Measurements from ENCODE around the gene UPK1A.

Gene UPK1A

GRCh38 chr19:35712567-35713505, 46.5 kb downstream of the UPK1A start:
- H3K4me3 ChIP-seq (ENCODE audit: low read depth, low read length) = peak overlapping the region; percentile 90
- TF ChIP-seq, protein P1, sequence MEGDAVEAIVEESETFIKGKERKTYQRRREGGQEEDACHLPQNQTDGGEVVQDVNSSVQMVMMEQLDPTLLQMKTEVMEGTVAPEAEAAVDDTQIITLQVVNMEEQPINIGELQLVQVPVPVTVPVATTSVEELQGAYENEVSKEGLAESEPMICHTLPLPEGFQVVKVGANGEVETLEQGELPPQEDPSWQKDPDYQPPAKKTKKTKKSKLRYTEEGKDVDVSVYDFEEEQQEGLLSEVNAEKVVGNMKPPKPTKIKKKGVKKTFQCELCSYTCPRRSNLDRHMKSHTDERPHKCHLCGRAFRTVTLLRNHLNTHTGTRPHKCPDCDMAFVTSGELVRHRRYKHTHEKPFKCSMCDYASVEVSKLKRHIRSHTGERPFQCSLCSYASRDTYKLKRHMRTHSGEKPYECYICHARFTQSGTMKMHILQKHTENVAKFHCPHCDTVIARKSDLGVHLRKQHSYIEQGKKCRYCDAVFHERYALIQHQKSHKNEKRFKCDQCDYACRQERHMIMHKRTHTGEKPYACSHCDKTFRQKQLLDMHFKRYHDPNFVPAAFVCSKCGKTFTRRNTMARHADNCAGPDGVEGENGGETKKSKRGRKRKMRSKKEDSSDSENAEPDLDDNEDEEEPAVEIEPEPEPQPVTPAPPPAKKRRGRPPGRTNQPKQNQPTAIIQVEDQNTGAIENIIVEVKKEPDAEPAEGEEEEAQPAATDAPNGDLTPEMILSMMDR (IDR thresholded peaks at IDR 0.05; ENCODE audit: insufficient read depth, low read depth, low read length, missing control alignments) = no peak
- peak; percentile 89 for DNase-seq (ENCODE audit: low read depth)

GRCh38 chr19:35713506-35713850, 47.2 kb downstream of the UPK1A start:
- TF ChIP-seq, protein P1 (IDR thresholded peaks at IDR 0.05; ENCODE audit: insufficient read depth, low read depth, low read length, missing control alignments) = no peak
- DNase-seq (ENCODE audit: low read depth) = no peak
- H3K4me3 ChIP-seq (ENCODE audit: low read depth, low read length) = peak overlapping the region; percentile 90

DNA sequence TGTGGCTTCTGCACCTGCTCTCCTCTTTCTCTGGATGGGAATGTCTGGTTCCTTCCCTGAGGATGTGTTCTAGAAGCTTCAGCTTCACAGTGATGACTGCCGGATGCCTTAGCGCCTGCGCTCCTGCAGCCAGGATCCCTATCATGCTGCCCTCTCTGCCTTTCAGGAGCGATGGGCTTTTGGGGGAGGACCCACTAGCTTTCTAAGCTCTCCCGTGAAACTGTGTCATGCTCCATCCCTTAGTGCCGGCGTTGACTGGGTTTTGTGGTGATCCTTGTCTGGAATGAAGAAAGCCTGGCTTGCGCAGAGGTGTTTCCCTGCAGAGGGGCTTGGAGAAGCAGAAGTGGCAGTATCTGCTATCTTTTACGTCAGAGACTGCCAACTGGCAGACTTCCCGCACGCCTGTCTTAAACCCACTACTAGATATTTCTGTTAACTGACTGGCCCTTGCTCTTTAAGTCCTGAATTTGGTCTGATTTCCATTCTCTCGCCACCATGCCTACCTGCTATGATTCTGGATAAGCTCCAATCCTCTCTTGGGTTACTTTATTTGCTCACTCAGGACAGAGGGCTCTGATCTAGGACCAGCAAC, 47.7 kb downstream of the UPK1A start:
- peak overlapping the region; percentile 90 for H3K4me3 ChIP-seq (ENCODE audit: low read depth, low read length)
- DNase-seq (ENCODE audit: low read depth) = no peak
- TF ChIP-seq, protein P1 (IDR thresholded peaks at IDR 0.05; ENCODE audit: insufficient read depth, low read depth, low read length, missing control alignments) = no peak

DNA sequence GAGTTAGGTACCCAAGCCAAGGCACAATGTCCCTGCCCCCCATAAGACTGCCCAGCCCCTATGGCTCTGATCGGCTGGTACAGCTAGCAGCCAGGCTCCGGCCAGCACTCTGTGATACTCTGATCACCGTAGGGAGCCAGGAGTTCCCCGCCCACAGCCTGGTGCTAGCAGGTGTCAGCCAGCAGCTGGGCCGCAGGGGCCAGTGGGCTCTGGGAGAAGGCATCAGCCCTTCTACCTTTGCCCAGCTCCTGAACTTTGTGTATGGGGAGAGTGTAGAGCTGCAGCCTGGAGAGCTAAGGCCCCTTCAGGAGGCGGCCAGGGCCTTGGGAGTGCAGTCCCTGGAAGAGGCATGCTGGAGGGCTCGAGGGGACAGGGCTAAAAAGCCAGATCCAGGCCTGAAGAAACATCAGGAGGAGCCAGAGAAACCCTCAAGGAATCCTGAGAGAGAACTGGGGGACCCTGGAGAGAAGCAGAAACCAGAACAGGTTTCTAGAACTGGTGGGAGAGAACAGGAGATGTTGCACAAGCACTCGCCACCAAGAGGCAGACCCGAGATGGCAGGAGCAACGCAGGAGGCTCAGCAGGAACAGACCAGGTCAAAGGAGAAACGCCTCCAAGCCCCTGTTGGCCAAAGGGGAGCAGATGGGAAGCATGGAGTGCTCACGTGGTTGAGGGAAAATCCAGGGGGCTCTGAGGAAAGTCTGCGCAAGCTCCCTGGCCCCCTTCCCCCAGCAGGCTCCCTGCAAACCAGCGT, 48.5 kb downstream of the UPK1A start:
- peak; percentile 69 for DNase-seq (ENCODE audit: low read depth)
- peak overlapping the region; percentile 90 for H3K4me3 ChIP-seq (ENCODE audit: low read depth, low read length)
- TF ChIP-seq, protein P1 (IDR thresholded peaks at IDR 0.05; ENCODE audit: insufficient read depth, low read depth, low read length, missing control alignments) = peak; percentile 52

- TF ChIP-seq, protein P1 (IDR thresholded peaks at IDR 0.05; ENCODE audit: insufficient read depth, low read depth, low read length, missing control alignments) = no peak
- no peak for DNase-seq (ENCODE audit: low read depth)
- peak overlapping the region; percentile 90 for H3K4me3 ChIP-seq (ENCODE audit: low read depth, low read length)
These were observed 49.1 kb downstream of the UPK1A start for GRCh38 chr19:35715355-35715809.

GRCh38 chr19:35715981-35716800, 49.9 kb downstream of the UPK1A start:
- H3K4me3 ChIP-seq (ENCODE audit: low read depth, low read length) = peak overlapping the region; percentile 90
- no peak for DNase-seq (ENCODE audit: low read depth)
- TF ChIP-seq, protein P1 (IDR thresholded peaks at IDR 0.05; ENCODE audit: insufficient read depth, low read depth, low read length, missing control alignments) = no peak

Measured in GM12865 (cell line).